WERI-Rb-1 (cell line): Measurements from ENCODE around the gene ELOVL3.

ENCODE experiments used
- DNase-seq: peaks from one replicate; pipeline ENCODE4 v3.0.0-alpha.2; 2020
- H3K27ac ChIP-seq: fragments of 250-450 bp; sonication (Bioruptor Pico); 2 replicates; pipeline ENCODE4 v1.5.1; 2020; ENCODE audit warnings: mild to moderate bottlenecking, moderate library complexity
- H3K27me3 ChIP-seq: fragments of 250-450 bp; sonication (Bioruptor Pico); 2 replicates; pipeline ENCODE4 v1.5.1; 2021; ENCODE audit warnings: mild to moderate bottlenecking, low read depth, moderate library complexity; ENCODE audit not compliant: insufficient read depth, severe bottlenecking
- H3K36me3 ChIP-seq: fragments of 250-450 bp; sonication (Bioruptor Pico); 2 replicates; pipeline ENCODE4 v1.5.1; 2020; ENCODE audit warnings: mild to moderate bottlenecking, moderate library complexity
- H3K4me3 ChIP-seq: 2 replicates; pipeline ENCODE4 v1.5.1; 2011; ENCODE audit warnings: low read depth, mild to moderate bottlenecking, control low read depth, low read length
- H3K9me3 ChIP-seq: fragments of 250-450 bp; sonication (Bioruptor Pico); 2 replicates; pipeline ENCODE4 v1.5.1; 2021; ENCODE audit warnings: mild to moderate bottlenecking, moderate library complexity; ENCODE audit not compliant: severe bottlenecking
- TF ChIP-seq, protein P1 (sequence below): IDR thresholded peaks from 2 replicates; pipeline ENCODE4 v1.5.1; 2011; ENCODE audit warnings: low read depth, mild to moderate bottlenecking, control low read depth, inconsistent platforms, low read length

ELOVL3 gene

DNA sequence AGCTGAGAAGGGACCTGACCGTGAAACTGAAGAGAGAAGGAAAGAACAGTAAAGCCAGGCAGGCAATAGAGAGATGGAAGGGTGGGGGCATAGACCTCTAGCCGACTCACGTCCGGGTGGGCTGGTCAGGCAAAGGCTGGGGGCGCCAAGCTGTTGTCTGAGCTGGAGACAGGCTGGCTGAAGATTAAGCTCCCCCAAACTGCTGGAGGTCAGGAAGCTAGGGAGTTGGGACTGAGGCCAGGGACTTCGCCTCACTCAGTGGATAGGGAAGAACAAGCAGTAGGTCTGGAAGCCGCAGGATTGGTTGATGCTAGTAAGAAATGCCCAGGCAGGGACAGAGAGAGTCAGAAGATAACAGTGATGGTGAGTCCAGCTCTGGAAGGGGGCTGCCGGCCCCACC is 9.9 kb downstream of the ELOVL3 start:
- H3K9me3 ChIP-seq = no peaks in the 10 kb centered on the region
- H3K27ac ChIP-seq = peak overlapping the region; percentile 58
- DNase-seq = peak; percentile 41
- TF ChIP-seq, protein P1, sequence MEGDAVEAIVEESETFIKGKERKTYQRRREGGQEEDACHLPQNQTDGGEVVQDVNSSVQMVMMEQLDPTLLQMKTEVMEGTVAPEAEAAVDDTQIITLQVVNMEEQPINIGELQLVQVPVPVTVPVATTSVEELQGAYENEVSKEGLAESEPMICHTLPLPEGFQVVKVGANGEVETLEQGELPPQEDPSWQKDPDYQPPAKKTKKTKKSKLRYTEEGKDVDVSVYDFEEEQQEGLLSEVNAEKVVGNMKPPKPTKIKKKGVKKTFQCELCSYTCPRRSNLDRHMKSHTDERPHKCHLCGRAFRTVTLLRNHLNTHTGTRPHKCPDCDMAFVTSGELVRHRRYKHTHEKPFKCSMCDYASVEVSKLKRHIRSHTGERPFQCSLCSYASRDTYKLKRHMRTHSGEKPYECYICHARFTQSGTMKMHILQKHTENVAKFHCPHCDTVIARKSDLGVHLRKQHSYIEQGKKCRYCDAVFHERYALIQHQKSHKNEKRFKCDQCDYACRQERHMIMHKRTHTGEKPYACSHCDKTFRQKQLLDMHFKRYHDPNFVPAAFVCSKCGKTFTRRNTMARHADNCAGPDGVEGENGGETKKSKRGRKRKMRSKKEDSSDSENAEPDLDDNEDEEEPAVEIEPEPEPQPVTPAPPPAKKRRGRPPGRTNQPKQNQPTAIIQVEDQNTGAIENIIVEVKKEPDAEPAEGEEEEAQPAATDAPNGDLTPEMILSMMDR = no peak
- no peaks in the 10 kb centered on the region for H3K27me3 ChIP-seq
- no peaks in the 10 kb centered on the region for H3K36me3 ChIP-seq
- H3K4me3 ChIP-seq = no peak overlapping the region

DNA sequence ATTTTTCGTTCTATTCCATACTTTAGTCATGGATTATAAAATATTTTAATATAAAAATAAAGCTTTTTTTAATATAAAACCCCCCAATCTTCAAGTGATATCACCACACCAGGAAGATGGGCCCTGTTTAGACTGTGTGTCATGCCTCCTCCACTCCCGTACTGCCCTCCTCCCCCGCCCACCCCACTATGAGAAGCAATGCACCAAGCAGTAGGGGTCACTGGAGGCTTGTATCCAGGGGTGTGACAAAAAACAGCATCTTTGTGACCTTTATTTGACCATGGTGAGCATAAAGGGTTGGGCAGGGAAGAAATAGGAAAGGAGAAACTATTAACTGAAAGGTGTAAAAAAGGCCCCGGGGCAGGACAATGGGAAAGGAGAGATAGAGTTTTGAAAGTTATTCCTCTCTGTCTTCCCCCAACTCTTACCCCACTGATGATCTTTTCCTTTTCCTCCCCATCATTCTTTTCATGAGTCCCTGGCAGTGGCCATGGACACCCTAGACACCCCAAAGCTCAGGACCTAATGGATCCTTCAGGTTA is 11.7 kb downstream of the ELOVL3 start:
- Histone ChIP-seq H3K4me3 (no peak overlapping the region), H3K9me3 (no peaks in the 10 kb centered on the region), H3K27ac (no peak overlapping the region), H3K36me3 (no peaks in the 10 kb centered on the region), H3K27me3 (no peaks in the 10 kb centered on the region)
- TF ChIP-seq, protein P1 = no peak
- DNase-seq = no peak

DNA sequence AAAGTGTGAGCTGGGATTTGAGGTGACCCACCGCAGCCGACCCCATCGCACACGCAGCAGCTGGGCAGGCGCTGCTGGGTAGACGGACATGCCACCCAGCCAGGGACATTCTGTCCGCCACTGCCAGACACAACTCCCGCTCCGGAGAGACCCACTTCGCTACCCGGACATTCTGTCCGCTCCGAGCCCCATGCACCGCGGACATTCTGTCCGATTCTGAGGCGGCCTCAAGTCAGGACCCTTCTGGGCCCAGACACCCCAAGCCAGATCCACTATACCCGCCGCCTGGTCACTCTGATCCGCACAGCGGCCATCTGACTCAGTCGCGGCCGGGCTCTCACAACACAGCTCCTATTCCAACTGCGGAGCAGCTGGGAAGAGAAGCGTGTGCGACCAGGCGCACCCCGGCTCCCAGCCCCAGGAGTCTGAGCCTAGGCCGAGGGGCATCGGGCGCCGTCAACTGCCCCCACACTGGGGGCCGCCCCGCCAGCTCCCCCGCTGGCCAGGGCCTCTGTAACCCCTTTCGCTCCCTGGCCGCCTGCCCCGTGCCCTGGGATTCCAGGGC is 14.4 kb downstream of the ELOVL3 start:
- no peak for DNase-seq
- Histone ChIP-seq H3K27ac (no peak overlapping the region), H3K27me3 (no peaks in the 10 kb centered on the region), H3K4me3 (no peak overlapping the region), H3K36me3 (peaks cover 2% of the 10 kb centered on the region; the same call in 1 of the 2 replicates), H3K9me3 (no peaks in the 10 kb centered on the region)
- TF ChIP-seq, protein P1 = no peak

DNA sequence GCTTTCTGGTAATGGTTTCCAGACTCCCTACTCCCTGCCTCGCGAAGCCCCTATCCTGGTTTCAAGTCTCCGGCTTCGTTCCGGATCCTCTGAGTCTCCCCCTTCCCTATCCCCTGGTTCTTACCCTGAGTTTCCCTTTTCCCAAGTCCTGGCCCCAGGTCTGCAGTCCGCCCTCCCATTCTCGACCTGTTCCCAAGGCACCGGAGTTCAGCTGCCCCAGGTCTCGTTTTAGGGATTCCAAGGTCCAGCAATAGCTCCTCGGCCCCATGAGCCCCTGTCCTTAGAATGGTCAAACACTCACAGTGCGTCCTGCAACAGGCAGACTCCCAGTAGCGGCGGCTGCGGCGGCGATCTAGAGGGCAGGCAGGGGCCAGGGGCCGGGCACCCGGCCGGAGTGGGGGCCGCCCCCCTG is 14.9 kb downstream of the ELOVL3 start:
- Histone ChIP-seq H3K9me3 (no peaks in the 10 kb centered on the region), H3K4me3 (no peak overlapping the region), H3K27me3 (no peaks in the 10 kb centered on the region), H3K36me3 (peaks cover 4% of the 10 kb centered on the region; the same call in 1 of the 2 replicates), H3K27ac (no peak overlapping the region)
- DNase-seq = no peak
- TF ChIP-seq, protein P1 = no peak

- TF ChIP-seq, protein P1 = no peak
- Histone ChIP-seq H3K27me3 (no peaks in the 10 kb centered on the region), H3K36me3 (peaks cover 4% of the 10 kb centered on the region; the same call in 1 of the 2 replicates), H3K27ac (no peak within 1 kb of the TSS), H3K9me3 (no peaks in the 10 kb centered on the region), H3K4me3 (no peak within 1 kb of the TSS)
- DNase-seq = no peak
Observed at GRCh38 chr10:102241444-102242117, 15.5 kb downstream of the ELOVL3 start, which contains the start of gene PITX3. Gene PITX3 (minus strand): TSS chr10:102241512. CDS start chr10:102232080, 9,432 bp downstream.
